HG03558 (cell line): ENCODE measurements around the gene RAP1A.
"Not testable (repeated sequence)": the region's sequence is repeated elsewhere in the genome, so short reads cannot be mapped to it uniquely, and the experiment has no call there.

Source experiments
- ATAC-seq: cut with Tn5 transposase; IDR thresholded peaks from one replicate; pipeline ENCODE4 v1.9.1; 2021; ENCODE audit warnings: moderate number of reproducible peaks; ENCODE audit not compliant: unreplicated experiment; ENCODE audit errors: extremely low read depth

RAP1A gene

DNA sequence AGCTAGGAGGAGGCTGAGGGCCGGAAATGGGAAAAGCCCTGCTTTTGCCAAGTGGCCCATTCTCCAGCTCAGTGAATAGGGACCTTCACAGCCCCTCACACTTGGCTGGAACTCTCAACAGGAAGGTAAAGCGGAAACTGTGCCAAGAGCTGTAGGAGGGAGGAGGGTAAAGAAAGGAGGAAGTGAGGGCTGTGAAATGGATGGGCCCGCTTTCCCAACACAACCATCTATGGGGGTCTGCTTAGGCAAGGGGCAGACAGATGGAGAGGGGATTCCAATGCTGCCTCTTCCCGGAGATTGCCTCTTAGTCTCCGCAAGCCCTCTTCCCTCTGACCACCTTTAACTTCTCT lies 114.4 kb downstream of the RAP1A start:
- ATAC-seq: no peak

DNA sequence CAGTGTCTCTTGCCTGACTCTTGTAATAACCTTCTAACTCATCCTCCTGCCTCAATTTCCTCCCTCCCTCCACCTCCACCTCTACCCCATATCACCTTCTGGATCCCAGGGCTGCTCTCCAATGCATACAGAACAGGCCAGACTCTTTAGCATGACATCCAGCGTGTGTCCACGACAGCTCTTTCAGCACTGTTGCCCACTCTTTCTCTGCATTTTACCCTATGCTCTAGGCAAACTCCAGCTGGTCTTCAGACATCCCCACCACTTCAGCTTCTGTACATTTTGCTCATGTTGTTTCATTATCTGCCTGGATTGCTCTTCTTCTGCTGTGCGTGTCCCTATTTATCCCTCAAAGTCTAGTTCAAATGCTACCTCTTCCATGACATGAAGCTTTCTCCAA lies 114.8 kb downstream of the RAP1A start:
- ATAC-seq: no peak

DNA sequence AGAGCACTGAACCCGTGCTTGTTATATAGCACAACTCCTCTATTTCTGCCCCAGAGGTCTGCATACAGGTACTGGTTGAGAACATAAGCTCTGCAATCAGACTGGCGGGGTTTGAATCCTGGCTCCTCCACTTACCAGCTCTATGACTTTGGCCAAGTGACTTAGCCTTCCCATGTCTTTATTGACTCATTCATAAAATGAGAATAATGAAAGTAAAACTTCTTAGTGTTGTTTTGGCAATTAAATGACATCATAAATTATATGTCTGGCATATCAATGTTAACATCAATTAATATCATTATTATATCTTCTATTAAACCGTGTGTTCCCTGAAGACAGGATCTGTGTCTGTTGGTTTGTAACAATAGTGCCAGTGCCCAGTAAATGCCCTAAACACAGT lies 115.3 kb downstream of the RAP1A start:
- ATAC-seq: no peak

DNA sequence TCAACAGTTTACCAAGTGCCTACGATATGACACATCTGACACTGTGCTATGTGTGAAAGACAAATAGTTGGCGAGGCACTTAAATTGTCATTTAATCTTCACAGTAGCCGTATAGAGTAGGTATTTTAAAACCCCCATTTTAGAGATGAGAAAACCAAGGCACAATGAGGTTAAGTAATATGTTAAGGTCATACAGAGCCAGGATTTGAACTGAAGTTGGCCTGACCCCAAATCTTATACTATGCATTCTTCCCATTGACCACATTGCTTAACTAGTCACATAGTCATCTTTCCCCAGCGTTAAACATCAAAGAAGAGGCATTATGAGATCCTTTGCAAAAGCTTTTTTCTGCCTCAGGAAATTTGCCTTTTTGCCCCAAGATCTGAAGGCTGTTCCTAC lies 115.7 kb downstream of the RAP1A start:
- no peak for ATAC-seq

DNA sequence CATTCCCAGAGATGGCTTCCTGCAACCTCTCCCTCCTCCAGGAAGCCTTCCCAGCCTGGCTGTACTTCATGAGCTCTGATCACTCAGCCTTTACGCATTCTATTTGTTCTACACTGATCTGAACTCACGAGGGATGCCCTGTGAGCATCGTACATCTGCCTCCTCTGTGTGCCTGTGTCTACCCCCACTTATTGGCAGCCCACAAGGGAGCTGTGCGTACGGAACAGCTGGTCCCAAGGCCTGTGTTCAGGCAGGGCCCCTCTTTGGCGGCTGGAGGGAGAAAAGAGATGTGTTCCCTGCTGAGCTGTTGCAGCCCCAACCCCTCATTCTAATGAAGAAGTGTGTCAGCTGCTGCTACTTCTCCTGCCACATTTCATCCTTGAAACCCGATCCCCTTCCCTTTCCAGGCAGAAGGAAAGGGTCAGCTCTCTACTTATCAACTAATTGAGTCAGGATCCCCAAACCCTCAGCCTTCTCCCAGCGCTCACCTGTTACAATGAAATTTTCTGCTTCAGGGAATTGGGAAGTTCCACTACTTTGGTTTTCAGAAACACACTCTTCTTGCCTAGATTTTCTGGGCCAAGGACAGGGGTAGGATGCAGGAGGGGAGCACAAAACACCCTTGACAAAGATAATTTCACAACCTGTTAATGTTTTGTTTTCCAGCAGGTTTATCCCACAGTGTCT lies 116.4 kb downstream of the RAP1A start:
- no peak for ATAC-seq

DNA sequence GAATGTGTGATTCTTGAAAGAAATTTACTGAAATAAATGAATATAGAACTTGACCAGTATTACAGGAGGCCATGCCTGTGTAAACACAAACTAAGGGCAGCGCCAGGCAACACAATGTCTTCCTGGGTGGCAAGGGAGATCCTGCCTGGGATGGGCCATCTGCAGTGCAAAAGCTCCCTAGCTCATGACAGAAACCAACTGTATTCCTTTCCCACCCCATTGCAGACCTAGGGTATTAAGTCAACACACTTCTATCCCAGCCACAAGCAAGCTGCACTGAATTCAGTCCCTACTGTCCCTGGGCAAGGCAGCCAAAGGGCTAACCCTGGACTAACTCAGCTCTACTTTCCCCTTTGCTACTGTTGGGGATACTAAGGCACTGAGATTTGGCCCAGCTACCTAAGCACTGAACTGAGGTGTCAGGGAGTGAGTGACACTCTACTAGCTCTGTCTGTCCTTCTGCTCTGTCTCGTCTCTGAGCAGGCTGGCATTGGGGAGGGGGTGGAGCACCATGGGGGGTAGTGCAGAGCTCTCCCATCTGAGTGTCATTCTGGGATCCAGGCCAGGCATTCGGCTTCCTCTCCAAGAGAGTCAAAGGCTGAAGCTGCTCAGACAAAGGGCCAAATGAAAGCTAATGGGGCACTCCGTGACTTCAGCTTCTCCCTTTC lies 117.1 kb downstream of the RAP1A start:
- ATAC-seq: no peak

DNA sequence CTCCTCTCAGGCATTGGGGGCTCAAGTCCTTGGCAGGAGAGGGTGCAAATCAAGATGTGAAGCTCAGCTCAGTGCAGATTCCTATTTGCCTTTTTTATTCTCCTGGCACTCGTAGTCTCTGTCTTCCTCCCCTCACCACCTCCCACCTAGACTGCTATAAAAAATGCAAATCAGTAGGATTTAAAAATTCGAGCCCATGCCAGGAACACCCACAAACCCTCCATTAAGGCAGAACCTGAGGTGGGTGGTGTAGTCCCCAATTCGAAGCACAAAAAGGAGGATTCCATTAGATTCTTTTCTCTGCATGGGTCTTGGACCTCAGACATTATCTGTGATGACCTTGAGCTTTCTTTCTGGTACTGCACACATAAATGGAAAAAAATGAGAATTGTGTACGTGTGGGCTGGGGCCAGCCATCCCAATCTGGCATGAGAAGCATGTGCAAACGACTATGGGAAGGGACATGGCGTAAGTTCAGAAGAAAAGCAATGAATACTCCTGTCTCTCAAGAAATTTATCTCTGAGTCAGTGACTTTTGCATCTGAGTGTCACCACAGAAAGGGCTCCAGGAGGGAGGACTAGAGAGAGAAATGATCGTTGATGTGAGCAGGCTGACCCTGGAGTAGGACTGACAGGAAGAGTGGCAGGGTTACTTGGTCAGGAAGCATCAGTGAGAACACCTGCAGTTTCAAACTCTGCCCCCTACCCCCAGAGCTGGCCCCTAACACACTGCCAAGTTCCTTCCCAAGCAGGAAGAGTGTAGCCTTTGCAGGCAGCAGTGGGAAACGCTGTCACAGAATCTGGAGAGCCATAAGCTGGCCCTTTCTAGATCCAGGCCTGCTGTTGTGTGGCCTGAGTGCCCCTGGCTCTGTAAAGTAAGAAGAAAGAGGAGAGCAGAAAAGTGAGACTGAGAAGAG lies 117.9 kb downstream of the RAP1A start:
- ATAC-seq: no peak

DNA sequence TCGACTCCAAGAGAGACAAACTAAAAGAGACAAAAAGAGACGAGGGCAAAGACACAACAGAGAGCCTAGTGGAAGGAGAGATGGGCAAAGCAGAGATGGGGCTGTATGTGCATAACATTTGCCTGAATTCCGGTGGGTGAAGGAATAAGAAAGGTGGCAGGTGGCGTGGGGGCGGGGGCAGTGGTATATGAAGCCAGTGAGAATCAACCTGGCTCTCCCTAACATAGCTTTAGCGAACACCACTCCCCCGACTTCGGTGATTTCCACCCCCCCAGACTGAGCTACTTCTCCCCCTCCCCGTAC lies 118.5 kb downstream of the RAP1A start:
- ATAC-seq: no peak

DNA sequence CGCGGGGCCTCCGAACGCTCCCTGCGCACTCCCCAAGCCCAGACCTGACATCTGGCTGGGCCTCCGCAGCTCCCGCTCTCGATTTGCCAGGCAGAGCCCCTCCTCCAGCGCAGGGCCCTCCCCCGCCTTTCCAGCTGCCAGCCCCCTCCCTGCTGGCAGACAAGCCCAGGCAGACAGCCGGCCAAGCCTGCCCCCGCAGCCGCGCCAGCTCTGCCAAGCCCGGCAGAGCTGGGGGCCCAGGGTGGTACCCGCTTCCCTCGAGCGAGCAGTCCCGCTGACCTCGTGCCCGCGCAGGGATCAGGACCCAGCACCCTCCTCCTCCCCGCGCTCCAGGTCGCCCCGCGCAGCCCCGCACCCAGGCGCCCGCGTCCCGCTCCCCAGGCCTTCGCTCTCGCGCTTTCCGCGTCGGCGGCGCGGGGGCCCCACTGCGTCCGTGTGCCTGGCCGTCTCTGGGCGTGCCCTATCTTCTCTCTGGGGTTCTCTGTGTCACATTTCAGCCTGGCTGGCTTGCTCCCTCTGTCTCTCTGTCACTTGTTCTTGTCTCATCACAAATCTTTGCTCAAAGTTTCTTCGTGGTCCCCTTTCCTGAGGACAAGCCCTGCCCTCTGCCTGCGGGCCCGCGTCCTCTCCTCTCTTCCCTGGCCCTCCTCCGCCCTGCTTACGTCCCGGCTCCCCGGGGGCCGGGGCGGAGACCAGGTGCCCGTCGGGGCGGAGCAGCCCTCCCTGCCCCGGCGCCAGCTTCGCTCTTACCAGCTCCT lies 119.0 kb downstream of the RAP1A start:
- peak; percentile 18 for ATAC-seq

DNA sequence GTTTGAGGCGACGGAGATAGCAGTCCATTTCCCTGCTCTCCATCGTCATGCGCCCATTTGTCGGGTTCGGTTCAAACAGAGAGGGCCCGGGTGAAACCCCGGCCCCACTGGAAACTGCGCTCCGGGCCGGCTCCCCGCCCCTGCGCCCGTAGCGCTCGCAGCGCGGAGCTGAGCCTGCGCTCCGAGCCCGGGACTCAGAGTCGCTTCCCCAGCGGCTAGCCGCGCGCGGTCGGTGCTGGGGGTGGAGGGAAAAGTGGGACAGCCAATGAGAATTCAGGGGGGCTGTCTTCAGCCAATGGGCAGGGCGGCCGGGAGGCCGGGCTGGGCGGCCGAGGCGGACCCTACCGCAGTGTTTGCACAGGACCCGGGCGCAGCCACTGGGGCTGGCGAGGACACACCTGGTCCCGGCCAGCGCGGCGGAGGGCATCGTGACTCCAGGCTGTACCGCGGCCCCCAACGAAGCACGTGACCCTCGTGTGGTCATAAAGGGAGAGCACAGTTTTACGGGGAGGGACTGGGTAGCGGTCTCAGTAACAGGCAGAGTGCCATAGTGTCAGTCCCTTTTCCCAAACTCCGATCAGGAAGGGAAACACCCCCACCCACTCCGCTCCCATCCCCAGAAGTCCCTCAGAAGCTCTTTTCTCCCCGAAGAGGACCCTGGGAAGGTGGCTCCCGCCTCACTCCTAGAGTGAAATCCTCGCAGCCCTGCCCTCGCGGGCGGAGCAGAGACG lies 119.8 kb downstream of the RAP1A start, which contains the start of gene INKA2:
Gene INKA2 (minus strand): TSS at position 202 of the 731 bp plus-strand sequence. CDS start 153 bp downstream, at position 49.
- peak; percentile 63 for ATAC-seq

DNA sequence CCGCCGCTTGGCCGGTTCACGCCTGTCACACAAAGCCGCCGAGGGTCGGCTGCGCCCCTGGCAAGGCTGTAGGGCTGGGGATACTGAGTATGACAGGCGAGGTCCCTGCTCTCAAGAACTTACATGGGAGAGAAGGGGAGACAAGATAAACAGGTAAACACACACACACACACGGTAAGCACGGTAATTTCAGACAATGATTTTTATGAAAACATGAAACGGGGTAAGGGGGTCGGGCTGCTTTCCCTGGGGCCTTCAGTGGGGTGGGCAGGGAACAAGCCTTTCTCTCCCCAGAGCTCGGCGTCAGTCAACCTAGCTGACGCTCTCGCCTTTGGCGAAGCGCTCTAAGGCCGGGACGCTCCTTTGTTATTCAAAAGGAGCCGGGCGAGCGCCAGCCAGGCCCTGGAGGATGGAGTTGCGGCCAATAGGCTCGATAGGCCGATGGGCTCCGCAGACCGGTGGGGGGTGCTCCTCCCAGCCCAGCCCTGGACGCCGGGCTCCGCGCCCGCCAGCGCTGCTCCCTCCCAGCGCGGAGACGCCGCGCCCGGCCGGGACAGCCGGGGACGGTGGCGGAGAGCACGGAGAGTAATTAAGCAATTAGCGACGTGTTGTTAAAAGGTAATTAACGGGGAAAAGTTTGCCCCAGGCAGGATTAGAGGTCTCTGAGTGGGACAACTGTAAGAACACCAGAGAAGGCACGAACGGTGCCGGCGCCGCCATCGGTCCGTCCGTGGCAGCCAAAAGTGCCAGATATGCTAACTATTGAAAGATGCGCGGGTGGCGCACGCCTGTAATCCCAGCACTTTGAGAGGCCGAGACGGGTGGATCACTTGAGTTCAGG lies 120.6 kb downstream of the RAP1A start:
- ATAC-seq: no peak

DNA sequence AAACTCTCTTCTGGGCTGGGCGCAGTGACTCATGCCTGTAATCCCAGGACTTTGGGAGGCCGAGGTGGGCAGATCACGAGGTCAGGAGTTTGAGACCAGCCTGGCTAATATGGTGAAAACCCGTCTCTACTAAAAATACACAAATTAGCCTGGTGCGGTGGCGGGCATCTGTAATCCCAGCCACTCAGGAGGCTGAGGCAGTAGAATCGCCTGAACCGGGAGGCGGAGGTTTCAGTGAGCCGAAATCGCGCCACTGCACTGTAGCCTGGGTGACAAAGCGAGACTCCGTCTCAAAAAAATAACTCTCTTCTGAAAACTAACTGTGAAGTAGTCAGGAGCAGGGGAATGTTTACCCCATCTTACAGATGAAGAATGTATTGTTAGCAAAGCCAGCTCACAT lies 122.7 kb downstream of the RAP1A start:
- ATAC-seq: not testable (repeated sequence)

DNA sequence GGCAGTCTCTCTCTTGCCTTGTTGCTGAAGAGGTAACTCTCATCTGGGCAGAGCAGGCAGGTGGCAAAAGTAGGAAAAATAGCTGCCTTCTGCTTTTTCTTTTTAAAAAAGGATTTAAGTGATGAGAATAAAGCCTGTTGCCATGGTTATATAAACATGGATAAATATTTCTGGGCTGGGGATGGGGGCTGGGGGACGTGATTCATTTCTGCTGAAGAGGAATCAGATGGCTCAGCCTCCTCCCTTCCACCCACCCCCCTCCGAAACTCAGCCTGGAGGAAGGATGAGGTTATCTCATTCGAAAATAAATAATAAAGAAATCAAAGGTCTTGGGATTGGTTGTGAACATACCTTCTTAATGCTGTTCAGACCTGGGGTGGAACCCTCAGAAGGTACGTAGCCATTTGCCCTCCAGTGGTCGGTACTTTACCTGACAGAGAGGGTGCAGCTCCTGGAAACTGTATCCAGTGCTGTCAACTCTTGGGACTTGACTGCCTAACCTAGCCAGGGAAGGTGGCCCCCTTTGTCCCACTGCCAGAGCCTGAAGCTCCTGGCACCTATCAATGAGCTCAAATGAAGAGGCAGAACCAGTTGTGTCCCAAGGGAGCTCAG lies 123.5 kb downstream of the RAP1A start:
- ATAC-seq: no peak

DNA sequence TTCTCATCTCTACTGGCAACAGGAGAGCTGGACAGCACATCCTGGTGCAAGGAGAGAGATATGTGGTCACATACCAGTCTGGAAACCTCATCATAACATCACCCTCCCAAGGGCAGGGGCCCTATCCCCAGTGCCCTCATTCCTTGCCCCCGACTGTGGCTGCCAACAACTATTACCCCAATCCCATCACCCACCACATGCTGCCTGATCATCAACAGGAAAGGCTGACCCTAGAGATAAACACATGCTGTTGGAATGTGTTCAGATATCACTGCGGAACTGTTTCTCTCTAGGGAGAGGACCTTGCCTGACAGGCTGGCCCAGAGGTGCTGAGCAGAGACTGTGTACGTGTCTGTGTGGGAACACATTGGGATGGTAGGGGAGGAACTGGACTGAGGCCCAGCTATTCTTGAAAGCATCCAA lies 124.1 kb downstream of the RAP1A start:
- ATAC-seq: no peak

DNA sequence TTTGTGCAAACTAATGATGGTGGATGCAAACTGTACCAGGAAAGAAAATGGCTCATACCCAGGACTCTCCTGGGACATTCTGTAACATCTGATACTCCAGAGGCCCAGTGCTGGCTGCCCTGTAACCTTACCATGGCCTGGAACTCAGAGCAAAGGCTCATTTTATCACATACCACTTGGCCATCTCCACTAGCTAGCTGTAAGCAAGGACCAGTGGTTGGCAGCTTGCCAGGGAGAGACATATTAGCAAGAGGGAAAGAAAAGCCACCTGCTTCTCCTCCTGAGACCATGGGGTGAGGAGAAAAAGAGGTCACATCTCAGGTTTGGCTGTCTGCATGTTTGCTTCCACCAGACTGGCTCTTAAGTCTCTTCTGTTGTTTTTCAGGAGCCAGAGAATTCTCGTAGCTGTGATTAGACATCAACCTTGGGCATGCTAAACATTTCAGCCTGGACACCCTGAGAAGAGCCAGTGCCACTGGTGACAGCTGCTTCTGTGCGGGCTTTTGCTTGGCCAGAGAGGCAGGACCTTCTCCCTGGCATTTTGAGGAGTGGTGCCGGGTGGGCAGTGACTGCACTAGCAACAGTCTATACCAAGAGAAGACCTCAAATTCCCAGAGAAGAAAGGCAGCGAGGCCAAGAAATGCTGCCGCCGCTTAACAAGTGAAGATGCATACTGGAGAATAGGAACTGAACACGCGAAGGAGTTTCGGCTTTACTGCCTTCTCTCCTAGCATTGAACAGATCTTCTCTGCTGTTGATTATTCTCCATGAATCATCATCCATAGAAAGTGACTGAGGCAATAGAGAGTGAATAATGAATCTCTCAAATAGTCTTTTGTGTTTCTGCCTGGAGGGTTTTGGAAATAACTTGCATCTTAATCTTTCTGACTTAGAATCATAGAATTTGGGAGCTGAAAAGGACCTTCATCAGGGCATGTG lies 126.4 kb downstream of the RAP1A start:
- no peak for ATAC-seq

DNA sequence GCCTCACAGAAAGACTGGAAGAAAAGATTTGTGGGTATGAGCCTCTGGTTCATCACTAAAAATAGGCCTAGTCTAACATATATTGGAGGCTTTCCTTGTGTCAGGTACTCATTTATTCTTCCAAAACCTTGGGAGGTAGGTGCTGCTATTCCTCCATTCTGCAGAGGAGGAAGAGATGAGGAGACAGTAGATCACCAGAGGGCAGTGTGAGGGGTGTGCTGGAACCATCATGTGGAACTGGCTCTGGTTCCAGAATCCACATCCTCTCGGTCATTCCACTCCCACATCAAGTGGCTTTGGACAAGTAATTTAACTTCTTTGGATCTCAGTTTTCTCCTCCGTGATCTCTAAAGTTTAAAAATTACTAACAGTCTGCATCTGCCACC lies 127.0 kb downstream of the RAP1A start:
- no peak for ATAC-seq

DNA sequence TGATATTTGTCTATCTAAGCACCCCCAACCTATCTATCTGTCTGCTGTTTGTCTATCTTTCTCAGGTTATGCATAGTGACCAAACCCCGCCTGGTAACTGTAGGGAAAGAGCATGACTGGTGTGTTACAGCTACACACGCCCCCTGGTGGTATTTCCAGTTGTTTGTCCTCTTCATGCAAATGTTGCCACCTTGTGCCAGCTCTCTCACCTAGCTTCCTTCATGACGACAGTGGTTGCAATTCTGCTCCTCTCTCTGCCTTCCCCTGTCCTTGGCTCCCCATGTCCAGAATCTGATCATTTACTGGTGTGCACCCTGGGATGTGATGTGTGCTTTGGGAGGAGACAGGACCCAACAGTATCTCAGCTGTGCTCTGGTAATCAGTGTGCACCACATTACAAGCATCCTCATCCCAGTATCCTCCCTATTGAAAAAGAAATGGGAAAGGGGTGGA lies 127.7 kb downstream of the RAP1A start:
- ATAC-seq: no peak
